B cell (primary cell): ENCODE results near the gene TANC1. TPM values are rescaled to one million over a fixed set of nuclear protein-coding genes. Genes with fewer than 3 reads are reported as not detected.

Experiments
- ATAC-seq: fragments of 200-7000 bp; cut with Tn5 transposase; one replicate; pipeline ENCODE4 v1.10.0; 2021; ENCODE audit warnings: low read depth, mild to moderate bottlenecking, moderate number of reproducible peaks, moderate library complexity
- CTCF ChIA-PET: fragments of 350-600 bp; sonication (Branson Sonifier 250); formaldehyde crosslinking; loops from one replicate; lab custom pipeline; 2021; ENCODE audit warnings: antibody characterized with exemption, inconsistent platforms; lab: Charles Lee
- POLR2A ChIA-PET: fragments of 350-600 bp; sonication (Branson Sonifier 250); formaldehyde crosslinking; loops from one replicate; lab custom pipeline; 2021; ENCODE audit warnings: antibody characterized with exemption; lab: Charles Lee
- DNase-seq: peaks from one replicate; pipeline ENCODE4 v3.0.0; 2013
- H2AFZ ChIP-seq: 2 replicates; pipeline ENCODE4 v1.6.1; 2012; ENCODE audit warnings: mild to moderate bottlenecking, low read depth, low read length; ENCODE audit not compliant: insufficient read depth, poor library complexity, severe bottlenecking
- H3K27ac ChIP-seq, 2 donors: 1 replicate in 1 of 2; 2 replicates in 1 of 2; pipeline ENCODE4 v1.5.1; 2012 to 2013; ENCODE audit warnings: low read length in 2 of 2, mild to moderate bottlenecking in 2 of 2, moderate library complexity in 1 of 2
- H3K27me3 ChIP-seq, 4 experiments: fragments of 200-600 bp in 1 of 4; sonication (generic) in 1 of 4; replicated peaks in 1 of 4; 1 replicate in 2 of 4; 2 replicates in 2 of 4; pipeline versions ENCODE4 v1.6.1 to v1.7.0; 2013 to 2016; ENCODE audit warnings: low read length in 3 of 4, mild to moderate bottlenecking in 2 of 4, mixed read lengths in 1 of 4, moderate library complexity in 1 of 4; ENCODE audit not compliant: insufficient read depth in 4 of 4, control insufficient read depth in 3 of 4; ENCODE audit errors: control extremely low read depth in 1 of 4
- H3K36me3 ChIP-seq, 2 experiments: replicated peaks in 1 of 2; 1 replicate in 1 of 2; 2 replicates in 1 of 2; pipeline versions ENCODE4 v1.6.1 to v1.7.1; 2013; ENCODE audit warnings: low read length in 1 of 2; ENCODE audit not compliant: insufficient read depth in 2 of 2, control insufficient read depth in 1 of 2; ENCODE audit errors: control extremely low read depth in 1 of 2, extremely low read depth in 1 of 2
- H3K4me1 ChIP-seq, 2 donors: fragments of 200-600 bp in 1 of 2; sonication (generic) in 1 of 2; 1 replicate in 1 of 2; 2 replicates in 1 of 2; pipeline versions ENCODE4 v1.5.1 to v1.6.1; 2013 to 2017; ENCODE audit warnings: low read length in 2 of 2; ENCODE audit not compliant: control insufficient read depth in 2 of 2, insufficient read depth in 2 of 2
- H3K4me2 ChIP-seq: replicated peaks from 2 replicates; pipeline ENCODE3; 2012; ENCODE audit warnings: mild to moderate bottlenecking, low read depth, low read length; ENCODE audit not compliant: poor library complexity, severe bottlenecking
- H3K4me3 ChIP-seq, 5 experiments: fragments of 200-600 bp in 1 of 5; sonication (generic) in 1 of 5; 1 replicate in 3 of 5; 2 replicates in 2 of 5; pipeline versions ENCODE4 v1.5.1 to v1.7.0; 2011 to 2016; ENCODE audit warnings: low read length in 4 of 5, mild to moderate bottlenecking in 4 of 5, low read depth in 2 of 5, control low read depth in 1 of 5, moderate library complexity in 1 of 5; ENCODE audit not compliant: insufficient read depth in 1 of 5; ENCODE audit errors: control extremely low read depth in 1 of 5, extremely low read depth in 1 of 5
- H3K79me2 ChIP-seq: fragments of 200-600 bp; sonication (generic); one replicate; pipeline ENCODE4 v1.6.0; 2016; ENCODE audit warnings: low read length; ENCODE audit not compliant: control insufficient read depth, insufficient read depth
- H3K9ac ChIP-seq: fragments of 200-600 bp; sonication (generic); 2 replicates; pipeline ENCODE4 v1.6.1; 2017; ENCODE audit warnings: mild to moderate bottlenecking, low read length, moderate library complexity
- H3K9me3 ChIP-seq, 3 donors: one replicate each; pipeline versions ENCODE4 v1.6.1 to v1.7.1; 2013; ENCODE audit warnings: low read length in 2 of 3; ENCODE audit not compliant: control insufficient read depth in 2 of 3, insufficient read depth in 1 of 3; ENCODE audit errors: control extremely low read depth in 1 of 3
- H4K20me1 ChIP-seq: 2 replicates; pipeline ENCODE4 v1.6.0; 2012; ENCODE audit warnings: mild to moderate bottlenecking, low read length; ENCODE audit not compliant: insufficient read depth, control insufficient read depth, poor library complexity, severe bottlenecking
- H3K27ac Mint-ChIP-seq: one replicate; pipeline ENCODE4 v1.8.0; 2021; ENCODE audit warnings: mixed read lengths
- H3K27me3 Mint-ChIP-seq: one replicate; pipeline ENCODE4 v1.8.0; 2021; ENCODE audit warnings: mixed read lengths
- H3K4me1 Mint-ChIP-seq: one replicate; pipeline ENCODE4 v1.8.0; 2021; ENCODE audit warnings: mixed read lengths
- H3K4me3 Mint-ChIP-seq: one replicate; pipeline ENCODE4 v1.8.0; 2021; ENCODE audit warnings: mixed read lengths
- H3K9me3 Mint-ChIP-seq: one replicate; pipeline ENCODE4 v1.8.0; 2022; ENCODE audit warnings: mixed read lengths; ENCODE audit not compliant: insufficient read depth
- CTCF ChIP-seq: fragments of 200-600 bp; IDR thresholded peaks from one replicate; pipeline ENCODE4 v1.8.0; 2022; ENCODE audit warnings: antibody characterized with exemption, mild to moderate bottlenecking
- EZH2 ChIP-seq: IDR thresholded peaks from 2 replicates; pipeline ENCODE4 v1.6.1; 2012; ENCODE audit warnings: borderline replicate concordance, low read depth, mild to moderate bottlenecking, moderate library complexity, low read length; ENCODE audit not compliant: insufficient read depth, poor library complexity, severe bottlenecking
- WGBS: methylation state at CpG from one replicate; pipeline ENCODE4 v1.1.5; 2013; ENCODE audit warnings: missing lambda C conversion rate; ENCODE audit not compliant: insufficient coverage; 5-methylcytosine and 5-hydroxymethylcytosine counted together
- intact Hi-C: fragments of 100-400 bp; cut with micrococcal nuclease; formaldehyde crosslinking; loops from one replicate; pipeline ENCODE4 v1.10.0; 2022
- polyA plus RNA-seq: library from polyadenylated mRNA; depleted of rRNA; stranded (reverse); fragments of >200 nt; gene quantifications from 2 replicates; pipeline ENCODE4 v1.2.3, GENCODE V29; 2012
- total RNA-seq, 2 donors: library from RNA; stranded (reverse); fragments of 120-200 nt in 1 of 2; gene quantifications; 1 replicate in 1 of 2; 2 replicates in 1 of 2; pipeline versions ENCODE4 v1.2.3 to v1.2.4, GENCODE V29; 2013 to 2022

The TANC1 gene
- total and polyA plus RNA-seq, 2 donors (not counting 1 experiment from before 2014, with no cell fraction given), result 0.13 TPM; not detected in 1

GRCh38 chr2:159110784-159111183 lies 142.3 kb downstream of the TANC1 start:
- H3K9me3 ChIP-seq, result no peaks in the 10 kb centered on the region
- ChIA-PET POLR2A (no interaction called here), CTCF (interaction anchor here (0.8 to 1.3 kb wide), 2 partner anchors 9 to 10 kb away, joined by 3 read pairs; no protein-coding TSS in a partner anchor)
- H3K4me1 ChIP-seq, result no peaks in the 10 kb centered on the region
- H3K9ac ChIP-seq, result no peak overlapping the region
- H2AFZ ChIP-seq, result no peak overlapping the region
- ATAC-seq (no peak), DNase-seq (no peak)
- Mint-ChIP-seq H3K27ac (no peak overlapping the region), H3K27me3 (peaks cover 7% of the 10 kb centered on the region), H3K9me3 (no peaks in the 10 kb centered on the region), H3K4me1 (peaks cover 3% of the 10 kb centered on the region), H3K4me3 (no peak overlapping the region)
- intact Hi-C loops, result loop anchor here (10.0 kb wide), 1 partner anchor 356 kb away; no protein-coding TSS in a partner anchor
- H3K79me2 ChIP-seq, result no peaks in the 10 kb centered on the region
- H3K4me3 ChIP-seq, result no peak overlapping the region
- WGBS, result 100% methylated on average over 2 of the region's 2 CpGs
- no peak for TF ChIP-seq EZH2
- TF ChIP-seq CTCF, result no peak
- H4K20me1 ChIP-seq, result no peaks in the 10 kb centered on the region
- H3K36me3 ChIP-seq, result no peaks in the 10 kb centered on the region
- H3K27me3 ChIP-seq, result no peaks in the 10 kb centered on the region
- no peak overlapping the region for H3K4me2 ChIP-seq
- no peak overlapping the region for H3K27ac ChIP-seq

GRCh38 chr2:159111346-159111927 lies 143.0 kb downstream of the TANC1 start:
- no peak overlapping the region for H3K4me3 Mint-ChIP-seq
- no peaks in the 10 kb centered on the region for H3K36me3 ChIP-seq
- no peak overlapping the region for H3K27ac ChIP-seq
- H3K4me3 ChIP-seq, result no peak overlapping the region
- no peak overlapping the region for H2AFZ ChIP-seq
- H3K27me3 Mint-ChIP-seq, result peaks cover 9% of the 10 kb centered on the region
- ChIA-PET CTCF (interaction anchor here (0.8 to 1.3 kb wide), 2 partner anchors 8 to 9 kb away, joined by 3 read pairs; no protein-coding TSS in a partner anchor), POLR2A (no interaction called here)
- H3K4me2 ChIP-seq, result no peak overlapping the region
- no peaks in the 10 kb centered on the region for H3K9me3 ChIP-seq
- ATAC-seq (no peak), DNase-seq (no peak)
- 93% methylated on average over 7 of the region's 8 CpGs for WGBS
- intact Hi-C loops, result loop anchor here (10.0 kb wide), 1 partner anchor 357 kb away; no protein-coding TSS in a partner anchor
- no peak overlapping the region for H3K27ac Mint-ChIP-seq
- H3K9ac ChIP-seq, result no peak overlapping the region
- TF ChIP-seq CTCF, result no peak
- TF ChIP-seq EZH2, result no peak
- H3K27me3 ChIP-seq, result no peaks in the 10 kb centered on the region
- no peaks in the 10 kb centered on the region for H3K79me2 ChIP-seq
- no peaks in the 10 kb centered on the region for H4K20me1 ChIP-seq
- H3K9me3 Mint-ChIP-seq, result no peaks in the 10 kb centered on the region
- no peaks in the 10 kb centered on the region for H3K4me1 ChIP-seq
- peaks cover 3% of the 10 kb centered on the region for H3K4me1 Mint-ChIP-seq
